ENCODE measurements around the gene KIAA0825.

Gene KIAA0825

DNA sequence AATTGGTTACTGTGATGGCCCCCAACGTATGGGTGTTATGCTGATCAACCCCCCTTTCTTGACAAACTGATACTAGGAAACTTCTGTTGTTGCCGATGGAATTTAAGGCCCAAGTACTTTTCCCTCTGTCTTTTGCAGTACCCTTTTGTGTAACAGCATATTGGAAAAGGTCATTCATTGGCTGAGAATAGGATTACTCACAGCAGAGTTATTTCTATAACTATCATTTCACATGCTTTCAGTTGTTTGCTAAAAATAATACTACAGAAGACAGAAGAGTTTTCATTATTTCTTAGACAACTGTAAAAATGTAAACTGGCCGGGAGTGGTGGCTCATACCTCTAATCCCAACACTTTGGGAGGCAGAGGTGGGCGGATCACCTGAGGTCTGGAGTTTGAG lies 329.5 kb downstream of the KIAA0825 start:
- DNase-seq: no peak

DNA sequence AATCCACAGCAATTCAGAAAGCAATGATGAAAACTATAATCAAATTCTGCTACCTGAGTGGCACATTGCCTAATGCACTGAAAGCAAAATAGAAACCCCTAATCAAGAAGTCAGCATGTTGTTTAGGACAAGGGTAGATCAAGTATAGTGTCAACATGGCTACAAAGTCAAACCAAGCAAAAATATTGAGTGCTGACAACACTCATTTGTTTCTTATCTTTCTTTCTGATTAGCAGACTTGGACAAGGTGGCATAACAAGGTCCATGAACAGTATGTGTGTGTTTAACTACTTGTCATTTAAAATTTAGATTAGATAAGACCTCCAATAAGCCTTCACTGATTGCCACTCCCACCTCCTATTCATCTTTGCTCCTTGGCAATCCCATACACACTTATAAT lies 332.4 kb downstream of the KIAA0825 start:
- DNase-seq: no peak

DNA sequence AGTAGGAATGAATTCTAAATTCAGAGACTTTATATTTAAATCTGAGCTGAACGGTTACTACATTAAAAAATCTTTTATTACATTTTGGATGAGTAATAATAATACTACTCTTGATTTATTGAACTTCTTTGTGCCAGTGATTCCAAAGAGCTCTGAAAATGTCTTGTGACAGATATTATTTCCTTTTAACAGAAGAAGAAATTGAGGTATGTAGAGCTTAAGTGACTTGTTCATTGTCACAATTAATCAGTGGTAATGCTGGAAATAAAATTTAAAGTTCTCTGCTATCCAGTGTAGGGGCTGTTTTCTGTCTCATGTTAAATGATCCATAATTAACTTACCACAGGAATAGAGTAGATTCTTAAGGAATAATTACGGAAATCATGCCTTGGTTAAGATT lies 335.3 kb downstream of the KIAA0825 start:
- no peak for DNase-seq

DNA sequence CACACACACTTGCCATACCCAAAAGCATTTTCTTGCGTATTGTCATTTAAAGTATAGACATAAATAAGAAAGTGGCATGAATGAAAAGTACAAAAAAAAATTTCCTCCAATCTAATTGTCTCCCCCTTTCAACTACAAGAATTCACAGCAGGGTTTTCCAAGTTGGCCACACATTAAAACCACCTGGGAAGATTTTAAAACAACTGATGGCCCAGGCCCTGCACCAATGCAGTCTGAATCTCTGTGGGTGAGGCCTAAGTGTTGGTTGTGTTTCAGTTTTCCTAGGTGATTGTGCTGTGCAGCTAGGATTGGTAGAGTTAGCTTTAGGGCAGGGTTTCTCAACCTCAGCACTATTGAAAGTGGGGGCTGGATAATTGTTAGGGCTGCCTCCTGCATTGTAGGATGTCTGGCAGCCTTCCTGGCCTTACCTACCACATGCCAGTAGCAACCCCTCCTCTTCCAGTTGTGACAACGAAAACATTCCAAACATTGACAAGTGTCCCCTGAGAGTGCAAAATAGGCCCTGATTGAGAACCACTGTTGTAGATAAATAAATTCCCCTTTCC lies 337.1 kb downstream of the KIAA0825 start:
- no peak for DNase-seq

DNA sequence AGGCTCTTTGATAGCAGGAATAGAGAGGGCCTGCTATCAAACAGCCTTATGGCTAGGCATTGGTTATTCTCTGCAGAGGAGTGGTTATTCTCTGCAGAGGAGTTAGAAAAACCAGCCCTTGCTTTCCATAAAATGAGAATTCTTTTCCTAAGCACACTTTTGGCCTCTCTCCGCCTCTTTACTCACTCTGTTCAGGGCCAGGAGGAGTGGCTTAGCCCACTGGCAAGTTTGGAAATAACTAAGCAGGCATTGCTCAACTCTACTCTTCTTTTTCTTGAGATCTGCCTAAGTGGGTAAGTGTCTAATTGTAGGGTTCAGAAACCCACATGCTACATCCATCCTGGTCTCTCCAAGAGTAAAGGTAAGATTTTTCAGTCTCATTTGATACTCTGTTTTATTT lies 341.7 kb downstream of the KIAA0825 start:
- no peak for DNase-seq

DNA sequence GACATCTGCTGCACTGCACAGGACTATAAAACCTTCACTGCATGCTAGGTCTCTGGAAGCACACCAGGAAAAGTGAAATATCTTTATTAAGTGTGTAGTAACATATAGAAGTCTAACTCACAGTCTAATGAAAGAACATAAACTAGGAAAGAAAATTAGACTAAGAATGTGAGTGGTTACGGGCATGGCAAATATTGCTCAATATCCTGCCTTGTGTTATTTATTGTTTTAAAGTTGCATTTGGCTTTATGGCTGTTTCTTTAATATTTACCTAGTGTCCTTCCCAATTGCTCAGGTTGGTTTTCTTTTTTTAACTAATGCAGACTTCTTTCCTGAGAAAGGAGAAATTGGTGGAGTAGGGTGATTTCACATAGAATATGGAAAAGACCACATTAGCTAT lies 342.4 kb downstream of the KIAA0825 start:
- no peak for DNase-seq

DNA sequence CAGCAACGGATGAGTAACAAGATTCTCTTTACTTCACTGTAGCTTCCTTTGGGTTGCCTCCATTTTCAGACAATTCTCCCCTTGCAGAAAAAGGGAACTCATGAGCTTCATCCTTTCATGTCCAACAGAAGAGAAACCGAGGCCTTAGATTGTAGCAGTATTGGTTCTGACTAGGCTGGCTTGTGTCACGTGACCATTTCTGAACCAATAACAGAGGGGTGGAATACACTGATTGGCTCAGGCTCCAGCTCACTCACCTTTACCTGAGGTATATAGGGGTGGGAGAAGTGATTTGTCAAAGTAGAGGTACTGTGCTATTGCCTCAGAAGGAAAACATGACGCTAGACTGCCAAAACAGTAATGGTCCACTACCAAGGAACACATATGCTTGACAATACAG lies 343.7 kb downstream of the KIAA0825 start:
- no peak for DNase-seq

DNA sequence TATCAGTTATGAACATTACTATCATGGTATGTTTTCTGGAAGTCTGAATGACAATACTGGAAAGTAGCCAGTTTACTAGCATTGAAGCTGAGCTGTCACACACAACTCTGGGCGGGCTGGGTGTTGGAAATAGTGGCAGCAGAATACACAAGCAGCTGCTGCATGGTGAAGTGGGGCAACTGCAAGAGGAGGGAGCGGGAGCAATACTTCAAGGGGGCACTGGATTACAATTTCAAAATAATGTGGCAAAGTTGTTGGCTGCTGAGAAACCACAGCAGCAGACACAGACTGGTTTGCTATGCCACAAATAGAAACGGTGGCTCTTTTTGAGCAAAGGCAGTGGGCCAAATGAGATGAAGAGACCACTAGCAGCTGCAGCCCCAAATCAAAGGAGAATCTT lies 350.2 kb downstream of the KIAA0825 start:
- DNase-seq: no peak

DNA sequence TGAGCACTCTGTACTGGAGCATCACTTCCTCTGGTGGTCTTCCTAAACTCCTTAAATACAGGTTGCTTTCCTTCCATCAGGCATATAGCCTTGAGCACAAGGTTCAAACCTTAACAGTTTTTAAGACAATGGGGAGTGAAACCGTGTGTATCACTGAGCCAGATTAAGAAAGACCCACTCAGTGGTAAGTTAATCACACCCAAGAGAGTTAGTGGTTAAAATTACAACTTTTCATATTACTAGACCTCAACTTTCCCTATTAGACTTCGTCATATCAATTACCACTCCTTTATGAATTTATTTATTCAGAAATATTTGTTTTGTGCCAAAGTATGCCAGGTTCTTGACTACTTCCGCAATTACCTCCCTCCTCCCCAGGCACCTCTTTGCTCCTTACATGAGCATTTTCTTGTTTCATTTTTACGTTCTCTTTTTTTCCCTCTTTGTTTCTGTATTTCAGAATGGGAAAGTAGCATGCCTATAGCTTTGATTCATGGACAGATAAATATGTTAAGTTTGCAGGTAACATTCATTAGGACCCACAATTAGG lies 351.0 kb downstream of the KIAA0825 start:
- DNase-seq: no peak

DNA sequence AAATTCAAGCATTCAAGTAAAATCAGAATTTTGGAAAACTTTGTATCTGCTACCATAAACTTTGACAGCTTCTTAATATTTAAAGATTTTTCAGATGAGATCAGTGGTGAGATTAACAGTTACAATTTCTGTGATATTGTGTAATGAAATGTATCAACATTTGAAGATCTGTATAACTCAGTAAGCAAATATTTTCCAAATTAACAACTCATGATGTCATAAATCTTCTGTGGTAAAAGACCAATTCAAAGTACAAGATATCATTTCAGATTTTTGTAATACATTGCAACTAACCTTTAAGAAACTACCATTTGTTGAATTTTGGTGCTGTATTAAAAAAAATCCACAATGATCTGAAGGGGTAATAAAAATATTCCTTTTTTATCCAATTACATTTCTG lies 352.2 kb downstream of the KIAA0825 start:
- no peak for DNase-seq

DNA sequence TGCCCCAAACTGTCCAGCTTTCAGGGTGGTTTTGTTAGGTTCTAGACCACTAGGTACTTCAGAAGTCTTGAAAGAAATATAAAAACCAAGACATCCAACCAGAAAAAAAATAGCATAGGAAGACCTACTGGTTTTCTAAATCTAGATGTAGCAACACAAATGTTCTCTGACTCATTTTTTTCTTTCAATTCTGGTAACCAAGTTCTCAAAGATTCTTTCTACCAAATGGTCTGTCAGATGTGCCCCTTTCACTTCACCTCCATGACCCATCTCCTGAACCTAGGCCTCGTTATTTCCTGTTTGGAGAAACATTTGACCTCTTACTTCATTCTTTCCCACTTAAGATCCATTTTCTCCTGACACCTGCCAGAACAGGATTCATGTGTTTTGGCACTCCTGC lies 355.3 kb downstream of the KIAA0825 start:
- no peak for DNase-seq

DNA sequence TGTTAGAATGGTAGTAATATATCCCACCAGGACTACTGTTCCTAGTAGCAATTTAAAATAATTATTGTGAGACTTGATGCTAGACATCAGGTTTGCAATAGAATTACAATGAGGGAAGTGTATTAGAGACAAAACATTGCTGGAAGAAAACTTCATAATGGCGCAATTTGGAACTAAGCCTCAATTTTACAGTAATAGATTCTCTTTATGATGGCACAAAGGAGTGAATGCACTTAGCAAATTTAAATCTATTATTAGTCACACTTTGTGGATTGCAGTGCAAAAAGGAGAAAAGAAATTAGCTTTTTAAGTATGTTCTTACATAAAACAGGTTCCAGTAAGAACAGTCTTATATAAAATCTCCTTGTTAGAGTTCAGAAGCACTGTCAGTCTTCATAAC lies 358.3 kb downstream of the KIAA0825 start:
- no peak for DNase-seq

DNA sequence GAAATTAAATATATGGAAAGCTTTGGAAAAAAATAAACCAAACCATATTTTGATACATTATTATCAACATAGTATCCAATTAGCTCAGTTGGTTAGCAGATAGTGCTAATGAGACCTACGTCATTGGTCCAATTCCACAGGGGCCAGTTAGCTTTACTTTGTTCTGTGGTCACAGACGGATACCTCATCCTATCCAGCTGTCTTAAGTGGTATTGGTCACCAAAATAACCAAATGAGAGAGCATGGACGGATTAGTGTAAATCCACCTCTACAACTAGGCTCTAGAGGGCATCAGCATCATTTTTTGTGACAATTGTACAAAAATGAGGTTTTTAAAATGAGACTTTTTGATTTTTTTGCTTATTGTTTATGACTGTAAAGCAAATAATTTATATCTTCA lies 364.2 kb downstream of the KIAA0825 start:
- no peak for DNase-seq

DNA sequence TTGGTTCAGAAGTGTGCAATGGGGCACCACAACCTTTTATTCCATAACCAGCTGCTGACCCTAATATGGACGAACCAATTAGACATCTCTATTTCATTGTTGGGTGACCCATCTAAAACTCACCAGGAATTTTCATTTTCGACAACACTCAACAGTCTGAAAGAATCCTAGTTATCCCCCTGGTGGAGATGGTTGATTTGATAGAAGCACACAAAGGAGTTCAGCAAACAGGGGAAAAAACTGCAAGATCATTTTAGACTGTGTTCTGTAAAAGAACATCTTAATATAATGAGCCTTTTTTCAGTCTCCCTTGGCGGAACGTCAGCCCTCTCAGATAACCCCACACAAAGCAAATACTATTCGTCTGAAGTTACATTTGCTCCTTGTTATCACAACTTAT lies 367.4 kb downstream of the KIAA0825 start:
- DNase-seq: no peak

DNA sequence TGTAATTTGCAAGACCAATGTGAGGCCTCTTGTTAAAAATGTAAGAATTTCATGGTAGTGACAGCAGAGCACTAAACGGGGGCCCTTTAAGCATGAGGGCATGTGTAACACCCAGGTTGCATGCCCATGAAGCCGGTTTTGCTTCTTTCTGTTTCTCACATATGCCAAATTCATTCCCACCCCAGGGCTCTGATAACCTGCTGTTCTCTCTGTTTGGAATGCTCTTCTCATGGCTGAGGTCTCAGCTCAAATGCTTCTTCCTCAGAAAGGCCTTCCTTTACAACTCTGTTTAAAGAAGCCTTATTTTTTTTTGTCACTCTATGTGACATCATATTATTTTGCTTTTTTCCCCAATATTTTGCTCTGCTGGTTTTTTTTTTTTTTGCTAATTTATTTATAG lies 369.0 kb downstream of the KIAA0825 start:
- no peak for DNase-seq

DNA sequence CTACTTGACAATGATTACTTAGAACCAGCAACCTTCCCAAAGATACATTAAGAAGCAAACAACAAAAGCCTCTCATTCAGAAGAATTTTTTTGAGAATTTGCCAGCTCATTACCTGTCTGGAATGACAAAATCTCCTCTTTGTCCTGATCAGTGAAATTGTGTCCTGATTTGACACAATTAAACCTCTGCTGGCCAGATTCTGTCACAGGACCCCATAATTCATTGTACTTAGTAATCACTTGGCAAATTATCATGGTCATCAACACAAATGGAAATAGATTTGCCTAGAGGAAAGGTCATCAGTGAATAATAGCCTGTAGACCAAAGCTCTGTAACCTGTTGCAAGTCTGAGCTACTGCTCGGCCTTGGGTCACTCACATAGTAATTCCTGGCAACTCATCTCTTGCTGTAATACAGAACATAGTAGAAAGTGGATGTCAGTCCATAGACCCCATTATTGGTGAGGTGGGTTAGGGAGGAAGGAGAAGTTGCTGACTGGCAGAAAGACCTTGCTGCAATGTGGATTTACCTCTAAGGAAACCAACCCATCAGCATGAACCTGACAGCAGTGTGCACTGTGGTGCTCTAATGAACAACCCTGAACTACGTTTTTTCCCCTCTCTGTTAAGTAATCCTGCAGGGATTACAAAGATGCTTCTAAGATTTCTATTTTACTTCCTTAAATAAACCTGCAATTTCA lies 370.1 kb downstream of the KIAA0825 start:
- DNase-seq: no peak

DNA sequence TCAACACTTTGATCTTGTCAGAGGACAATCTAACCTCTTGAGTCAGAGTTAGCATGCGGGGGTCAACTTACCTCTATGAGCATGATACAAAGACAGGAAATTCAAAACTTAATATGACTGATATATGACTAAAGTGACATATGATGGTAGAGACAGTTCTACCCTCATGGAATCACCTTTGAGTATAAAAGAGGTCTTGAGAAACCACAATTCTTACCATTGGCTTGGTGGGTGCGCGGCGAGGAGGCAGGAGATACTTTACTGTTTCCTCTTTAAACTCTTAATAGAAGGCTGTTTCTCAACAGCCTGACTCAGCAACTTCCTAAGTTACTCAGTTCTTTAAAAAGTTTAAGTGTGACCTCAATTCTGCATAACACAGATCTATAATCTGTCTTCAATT lies 372.8 kb downstream of the KIAA0825 start:
- no peak for DNase-seq

DNA sequence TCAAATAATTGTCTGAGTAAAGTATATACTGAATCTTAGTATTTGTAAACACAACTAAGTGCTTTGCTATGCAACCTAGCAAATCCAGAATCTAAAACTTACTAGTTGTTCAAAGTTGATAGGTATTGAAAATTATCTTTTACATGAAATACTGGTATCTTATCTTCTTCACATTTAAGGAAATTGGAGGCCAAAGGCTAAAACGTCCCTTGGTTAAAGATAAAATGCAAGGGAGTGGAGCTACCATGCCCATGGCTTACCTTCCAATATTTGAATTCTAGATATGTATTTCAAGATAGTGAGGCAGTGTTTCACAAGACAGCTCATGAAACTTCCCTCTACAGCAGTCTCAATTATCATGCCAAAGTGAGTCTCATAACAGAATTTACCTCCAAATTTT lies 373.5 kb downstream of the KIAA0825 start:
- no peak for DNase-seq

DNA sequence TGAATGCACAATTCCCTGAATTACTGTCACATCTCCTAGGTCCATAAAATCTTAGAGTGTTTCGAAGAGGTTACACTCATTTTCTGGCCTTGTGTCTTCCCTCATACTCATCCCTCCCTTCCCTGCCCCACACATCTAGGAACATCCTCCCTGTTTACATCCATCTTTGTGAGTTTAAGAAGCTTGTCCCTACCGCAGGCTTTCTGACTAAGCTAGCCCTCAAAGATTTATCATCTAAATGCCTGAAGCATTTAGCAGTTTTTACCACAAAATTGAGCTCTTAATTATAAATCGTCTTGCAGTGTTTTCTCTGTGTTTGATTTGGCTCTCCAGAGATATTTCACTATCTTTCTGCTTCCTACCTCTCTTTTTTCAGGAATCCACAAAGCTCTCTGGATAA lies 374.8 kb downstream of the KIAA0825 start:
- DNase-seq: no peak

DNA sequence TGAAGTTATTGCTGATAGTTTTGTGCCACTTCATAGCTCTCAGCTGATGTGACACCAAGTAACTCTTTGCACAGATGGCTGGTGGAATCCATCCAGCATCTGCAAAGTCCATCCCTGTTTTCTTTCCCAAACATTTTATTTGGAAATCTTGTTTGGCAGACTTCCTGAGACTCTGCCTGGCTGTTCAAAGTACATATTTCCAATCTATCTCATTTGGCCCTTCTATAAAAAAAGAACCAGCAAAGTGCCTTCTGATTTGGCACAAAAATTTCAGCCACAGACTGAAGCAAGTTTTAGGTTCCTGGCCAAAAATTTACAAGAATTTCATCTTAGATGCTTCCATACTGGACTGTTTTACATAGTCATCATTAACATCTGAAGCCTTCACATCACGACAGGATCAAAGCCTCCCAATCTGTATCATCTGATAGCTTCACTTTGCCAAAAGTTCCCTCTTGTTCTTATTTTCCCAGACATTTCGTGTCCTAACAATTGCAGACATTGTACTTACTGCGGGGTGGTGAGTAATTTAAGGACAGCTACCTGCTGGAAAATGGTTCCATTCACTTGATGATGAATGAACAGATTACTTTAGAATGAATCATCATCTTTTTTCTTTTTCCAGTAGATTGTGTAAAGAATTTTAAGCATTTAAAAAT lies 377.3 kb downstream of the KIAA0825 start:
- DNase-seq: no peak

DNA sequence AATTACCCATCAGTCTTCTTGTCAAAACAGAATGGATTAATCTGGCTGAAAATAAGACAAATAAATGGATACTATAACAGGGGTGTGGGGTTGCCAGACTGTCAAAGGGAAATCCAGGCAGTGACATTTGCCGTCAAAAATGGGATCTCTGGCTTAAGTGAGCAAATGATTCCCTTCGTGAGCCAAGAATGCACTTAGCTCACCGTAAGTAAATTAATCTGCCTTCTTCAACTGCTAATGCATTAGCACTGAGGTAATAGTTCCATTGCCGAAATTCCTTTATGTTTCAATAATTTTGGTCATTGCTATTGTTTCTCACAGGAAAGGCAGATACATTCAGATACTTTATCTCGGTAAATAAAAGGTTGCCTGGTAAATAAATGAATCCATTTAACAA lies 377.8 kb downstream of the KIAA0825 start:
- DNase-seq: no peak

DNA sequence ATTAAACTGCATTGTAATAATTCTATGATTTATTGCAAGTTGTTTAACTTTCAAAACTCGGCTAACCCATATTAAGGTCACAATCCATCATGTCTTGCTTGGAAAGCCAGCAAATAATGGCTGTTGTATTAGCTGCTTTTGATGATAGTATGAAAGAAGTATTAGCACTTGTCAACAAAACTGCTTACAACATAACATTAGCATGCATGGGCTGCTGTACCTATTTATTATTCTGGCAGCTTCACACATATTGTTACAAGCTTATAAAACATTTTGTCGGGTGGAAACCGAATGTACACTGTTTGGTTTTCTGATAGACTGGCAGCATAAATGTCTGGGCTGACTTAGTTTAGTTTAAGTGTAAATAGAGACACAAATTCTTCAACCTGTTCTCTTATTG lies 378.3 kb downstream of the KIAA0825 start:
- DNase-seq: no peak

DNA sequence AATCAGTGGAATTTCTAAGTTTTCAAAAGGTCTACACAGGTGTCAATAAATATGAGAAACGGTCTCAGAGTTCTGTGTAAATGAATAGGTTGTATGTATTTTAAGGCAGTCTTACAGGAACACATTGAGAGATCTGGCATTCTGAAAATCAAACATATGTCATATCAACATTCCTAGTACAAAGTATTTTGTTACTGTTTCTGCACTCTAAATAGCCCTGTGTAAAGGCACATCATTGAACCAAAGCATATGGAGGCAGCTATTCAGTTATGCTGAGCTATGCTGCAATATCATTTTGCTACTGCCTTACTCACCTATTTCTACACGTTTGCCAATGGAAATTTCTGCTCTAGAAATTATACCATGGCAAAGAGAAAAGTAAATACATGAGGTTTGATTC lies 379.1 kb downstream of the KIAA0825 start:
- DNase-seq: no peak

DNA sequence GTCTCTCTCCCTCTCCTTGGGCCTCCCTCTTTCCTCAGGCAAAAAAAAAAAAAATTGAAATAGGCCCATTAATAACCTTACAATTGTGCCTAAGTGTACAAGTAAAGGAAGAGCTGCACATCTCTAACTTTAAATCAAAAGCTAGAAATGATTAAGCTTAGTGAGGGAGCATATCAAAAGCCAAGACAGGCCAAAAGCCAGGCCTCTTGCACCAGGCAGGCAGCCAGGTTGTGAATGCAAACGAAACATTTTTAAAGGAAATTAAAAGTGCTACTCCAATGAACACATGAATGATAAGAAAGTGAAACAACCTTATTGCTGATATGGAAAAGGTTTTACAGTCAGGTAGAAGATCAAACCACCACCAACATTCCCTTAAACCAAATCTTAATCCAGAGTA lies 383.4 kb downstream of the KIAA0825 start:
- DNase-seq: no peak

DNA sequence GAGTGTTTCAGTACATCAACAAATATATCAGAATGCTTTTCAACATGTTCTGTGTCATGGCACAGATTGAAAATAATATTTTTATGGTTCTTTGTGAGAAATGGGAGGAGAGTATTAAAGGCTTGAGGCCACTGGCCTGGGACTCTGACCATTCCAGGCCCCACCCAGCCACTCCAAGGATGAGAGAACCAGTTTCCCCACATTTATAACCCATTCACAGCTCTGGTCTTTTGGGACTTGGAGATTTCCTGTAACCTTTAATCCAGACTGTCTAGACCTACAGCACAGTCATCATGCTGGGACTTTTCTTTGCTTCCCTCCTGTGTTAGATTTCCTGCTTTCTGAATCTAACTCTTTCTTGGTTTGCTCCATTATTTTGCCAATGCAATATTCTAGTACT lies 389.6 kb downstream of the KIAA0825 start:
- no peak for DNase-seq

Data from CD4-positive, alpha-beta T cell treated with Interleukin-12 subunit alpha and Interleukin-12 subunit beta, for 1 hour (primary cell).